SK-N-SH treated with all-trans-retinoic acid at 6 μM for 48 hours (cell line): ENCODE measurements around the gene SMAD3.

ENCODE experiments used
- ATAC-seq: fragments of 200-7000 bp; cut with Tn5 transposase; 3 replicates; pipeline ENCODE4 v1.9.1; 2020; ENCODE audit warnings: mild to moderate bottlenecking, moderate library complexity
- ARNTL ChIP-seq: fragments of 450-650 bp; formaldehyde crosslinking; IDR thresholded peaks from 2 replicates; pipeline ENCODE4 v1.5.0; 2020; ENCODE audit warnings: low read depth, mild to moderate bottlenecking, moderate library complexity, borderline replicate concordance
- BACH2 ChIP-seq: fragments of 250-450 bp; sonication (Bioruptor Pico); IDR thresholded peaks from 2 replicates; pipeline ENCODE4 v1.9.0; 2021; ENCODE audit warnings: mild to moderate bottlenecking, borderline replicate concordance
- CSDC2 ChIP-seq: fragments of 250-450 bp; sonication (Bioruptor Pico); IDR thresholded peaks from 2 replicates; pipeline ENCODE4 v1.5.0; 2020; ENCODE audit warnings: mild to moderate bottlenecking, moderate library complexity
- CSRNP3 ChIP-seq: fragments of 250-450 bp; sonication (Bioruptor Pico); IDR thresholded peaks from 2 replicates; pipeline ENCODE4 v1.5.1; 2021; ENCODE audit warnings: mild to moderate bottlenecking, moderate library complexity
- ESRRG ChIP-seq: fragments of 250-450 bp; sonication (Bioruptor Pico); IDR thresholded peaks from 2 replicates; pipeline ENCODE4 v1.6.1; 2021; ENCODE audit warnings: mild to moderate bottlenecking
- GLIS3 ChIP-seq: fragments of 250-450 bp; sonication (Bioruptor Pico); IDR thresholded peaks from 2 replicates; pipeline ENCODE4 v1.5.0; 2020; ENCODE audit warnings: mild to moderate bottlenecking, moderate library complexity
- ISL1 ChIP-seq: fragments of 250-450 bp; sonication (Bioruptor Pico); IDR thresholded peaks from 2 replicates; pipeline ENCODE4 v2.1.2; 2022; ENCODE audit warnings: mild to moderate bottlenecking, moderate library complexity
- PPARA ChIP-seq: fragments of 250-450 bp; sonication (Bioruptor Pico); IDR thresholded peaks from 2 replicates; pipeline ENCODE4 v1.5.0; 2020; ENCODE audit warnings: mild to moderate bottlenecking, borderline replicate concordance
- RARB ChIP-seq: fragments of 250-450 bp; sonication (Bioruptor Pico); IDR thresholded peaks from 2 replicates; pipeline ENCODE4 v1.8.0; 2021; ENCODE audit warnings: mild to moderate bottlenecking, moderate library complexity
- SNAI2 ChIP-seq: fragments of 250-450 bp; sonication (Bioruptor Pico); IDR thresholded peaks from 2 replicates; pipeline ENCODE4 v1.5.0; 2020; ENCODE audit warnings: mild to moderate bottlenecking, moderate library complexity
- TCF4 ChIP-seq: fragments of 250-450 bp; sonication (Bioruptor Pico); IDR thresholded peaks from 2 replicates; pipeline ENCODE4 v1.8.0; 2021; ENCODE audit warnings: mild to moderate bottlenecking, moderate library complexity, borderline replicate concordance
- TOX ChIP-seq: fragments of 250-450 bp; sonication (Bioruptor Pico); IDR thresholded peaks from 2 replicates; pipeline ENCODE4 v1.8.0; 2021; ENCODE audit warnings: mild to moderate bottlenecking, moderate library complexity, borderline replicate concordance
- TSHZ2 ChIP-seq: fragments of 250-450 bp; sonication (Bioruptor Pico); IDR thresholded peaks from 2 replicates; pipeline ENCODE4 v1.5.0; 2020; ENCODE audit warnings: mild to moderate bottlenecking, moderate library complexity
- ZC3H10 ChIP-seq: fragments of 250-450 bp; sonication (Bioruptor Pico); IDR thresholded peaks from 2 replicates; pipeline ENCODE4 v1.5.1; 2021; ENCODE audit warnings: mild to moderate bottlenecking, moderate library complexity
- ZFP3 ChIP-seq: fragments of 250-450 bp; sonication (Bioruptor Pico); IDR thresholded peaks from 2 replicates; pipeline ENCODE4 v1.5.0; 2020; ENCODE audit warnings: mild to moderate bottlenecking, moderate library complexity
- ZFP30 ChIP-seq: fragments of 450-650 bp; formaldehyde crosslinking; IDR thresholded peaks from 2 replicates; pipeline ENCODE4 v1.5.0; 2022; ENCODE audit warnings: mild to moderate bottlenecking, moderate library complexity
- ZNF565 ChIP-seq: fragments of 450-650 bp; formaldehyde crosslinking; conservative IDR thresholded peaks from 2 replicates; pipeline ENCODE4 v1.5.0; 2020; ENCODE audit warnings: low read depth, mild to moderate bottlenecking, moderate library complexity
- ZNF70 ChIP-seq: fragments of 450-650 bp; formaldehyde crosslinking; IDR thresholded peaks from 2 replicates; pipeline ENCODE4 v1.5.0; 2020; ENCODE audit warnings: mild to moderate bottlenecking, moderate library complexity

Gene SMAD3

GRCh38 chr15:67136802-67137201, 71.4 kb downstream of the SMAD3 start:
- TF ChIP-seq TCF4 (CRISPR knock-in tag), result no peak
- no peak for TF ChIP-seq PPARA (CRISPR knock-in tag)
- TF ChIP-seq CSRNP3 (CRISPR knock-in tag), result no peak
- no peak for TF ChIP-seq ESRRG (CRISPR knock-in tag)
- no peak for TF ChIP-seq ZC3H10 (CRISPR knock-in tag)
- no peak for TF ChIP-seq ZFP3
- ATAC-seq, result no peak

GRCh38 chr15:67137319-67137718, 71.9 kb downstream of the SMAD3 start:
- TF ChIP-seq TCF4 (CRISPR knock-in tag), result no peak
- TF ChIP-seq ZFP3, result no peak
- TF ChIP-seq TSHZ2 (CRISPR knock-in tag), result no peak
- TF ChIP-seq PPARA (CRISPR knock-in tag), result no peak
- no peak for TF ChIP-seq RARB
- TF ChIP-seq SNAI2 (CRISPR knock-in tag), result no peak
- no peak for TF ChIP-seq ARNTL
- TF ChIP-seq ISL1 (CRISPR knock-in tag), result no peak
- no peak for TF ChIP-seq BACH2 (CRISPR knock-in tag)
- no peak for TF ChIP-seq ZC3H10 (CRISPR knock-in tag)
- TF ChIP-seq GLIS3 (CRISPR knock-in tag), result no peak
- no peak for TF ChIP-seq CSRNP3 (CRISPR knock-in tag)
- no peak for TF ChIP-seq ZFP30 (CRISPR knock-in tag)
- no peak for TF ChIP-seq ZNF70
- TF ChIP-seq TOX (CRISPR knock-in tag), result no peak
- no peak for TF ChIP-seq CSDC2 (CRISPR knock-in tag)
- ATAC-seq, result no peak

- no peak for ATAC-seq
- TF ChIP-seq ZFP3 (no peak), ISL1 (CRISPR knock-in tag) (no peak), ZNF565 (CRISPR knock-in tag) (no peak)
Observed at GRCh38 chr15:67137951-67138848, 72.8 kb downstream of the SMAD3 start.

- ATAC-seq, result no peak
- no peak for TF ChIP-seq TOX (CRISPR knock-in tag)
- no peak for TF ChIP-seq ZFP3
- TF ChIP-seq ZNF565 (CRISPR knock-in tag), result no peak
- no peak for TF ChIP-seq TSHZ2 (CRISPR knock-in tag)
- TF ChIP-seq PPARA (CRISPR knock-in tag), result no peak
- TF ChIP-seq ARNTL, result no peak
- TF ChIP-seq ESRRG (CRISPR knock-in tag), result no peak
Observed at GRCh38 chr15:67138891-67139855, 73.8 kb downstream of the SMAD3 start.
